Measurements from ENCODE around the gene SNU13.

DNA sequence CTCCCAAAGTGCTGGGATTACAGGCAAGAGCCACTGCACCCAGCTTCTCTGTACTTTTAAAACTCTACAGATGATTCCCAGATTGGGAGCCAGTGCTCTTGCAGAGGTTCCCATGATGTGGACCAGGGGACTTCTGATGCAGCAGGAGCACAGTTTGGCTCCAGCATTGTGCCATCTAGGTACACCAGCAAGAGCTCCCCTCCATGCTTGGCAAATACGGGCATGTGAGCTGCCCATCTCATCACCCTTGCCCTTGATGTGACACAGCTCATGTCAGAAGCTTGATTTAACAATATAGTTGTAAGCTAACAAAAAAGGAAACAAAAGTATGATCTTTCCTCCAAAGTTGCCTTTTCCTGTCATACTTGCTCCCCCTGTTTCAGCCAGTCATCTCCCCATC is 28.7 kb downstream of the SNU13 start:
- TF ChIP-seq YY1 (IDR thresholded peaks at IDR 0.05; ENCODE audit: insufficient read depth, insufficient read length) (no peak), ZNF274 (IDR thresholded peaks at IDR 0.05; ENCODE audit: low read depth, low read length) (no peak), SUZ12 (IDR thresholded peaks at IDR 0.05; ENCODE audit: extremely low read depth, insufficient read depth, insufficient read length) (no peak)
